Measurements from ENCODE around the gene TAX1BP3.

DNA sequence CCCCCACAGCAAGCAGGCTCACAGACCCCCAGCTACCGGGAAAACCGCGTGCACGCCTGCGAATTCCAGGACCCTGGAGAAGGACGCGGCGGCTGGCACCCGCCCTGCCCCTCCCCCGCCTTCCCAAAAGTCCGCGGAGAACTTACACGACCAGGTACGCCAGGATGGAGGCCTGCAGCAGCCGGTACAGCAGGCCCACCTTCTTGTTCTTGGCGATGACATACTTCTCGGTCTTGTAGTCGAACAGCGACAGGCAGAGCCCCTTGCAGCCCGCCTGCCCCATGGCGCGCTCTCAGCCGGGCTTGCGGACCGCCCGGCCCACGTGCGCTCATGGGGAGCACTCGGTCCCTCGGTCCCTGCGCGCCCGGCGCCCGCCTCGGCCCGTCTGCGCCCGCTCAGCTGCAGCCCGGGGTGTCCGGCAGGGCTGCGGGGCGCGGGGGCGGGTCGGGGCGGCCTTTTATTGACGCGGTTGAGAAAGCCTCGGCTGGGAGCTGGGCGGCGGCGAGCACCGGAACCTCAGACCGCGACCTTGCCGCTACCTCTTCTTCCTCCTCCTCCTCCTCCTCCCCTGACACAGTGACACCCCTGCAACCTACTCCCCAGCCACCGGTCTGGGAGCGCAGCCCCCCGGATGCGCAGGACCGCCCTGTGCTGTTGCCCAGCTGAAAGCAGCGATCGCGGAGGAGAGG is 27.5 kb upstream of the TAX1BP3 start, which contains the start of gene P2RX5:
- TF ChIP-seq ZNF140 (CRISPR knock-in tag; IDR thresholded peaks at IDR 0.05) = no peak
- TF ChIP-seq, protein P1, sequence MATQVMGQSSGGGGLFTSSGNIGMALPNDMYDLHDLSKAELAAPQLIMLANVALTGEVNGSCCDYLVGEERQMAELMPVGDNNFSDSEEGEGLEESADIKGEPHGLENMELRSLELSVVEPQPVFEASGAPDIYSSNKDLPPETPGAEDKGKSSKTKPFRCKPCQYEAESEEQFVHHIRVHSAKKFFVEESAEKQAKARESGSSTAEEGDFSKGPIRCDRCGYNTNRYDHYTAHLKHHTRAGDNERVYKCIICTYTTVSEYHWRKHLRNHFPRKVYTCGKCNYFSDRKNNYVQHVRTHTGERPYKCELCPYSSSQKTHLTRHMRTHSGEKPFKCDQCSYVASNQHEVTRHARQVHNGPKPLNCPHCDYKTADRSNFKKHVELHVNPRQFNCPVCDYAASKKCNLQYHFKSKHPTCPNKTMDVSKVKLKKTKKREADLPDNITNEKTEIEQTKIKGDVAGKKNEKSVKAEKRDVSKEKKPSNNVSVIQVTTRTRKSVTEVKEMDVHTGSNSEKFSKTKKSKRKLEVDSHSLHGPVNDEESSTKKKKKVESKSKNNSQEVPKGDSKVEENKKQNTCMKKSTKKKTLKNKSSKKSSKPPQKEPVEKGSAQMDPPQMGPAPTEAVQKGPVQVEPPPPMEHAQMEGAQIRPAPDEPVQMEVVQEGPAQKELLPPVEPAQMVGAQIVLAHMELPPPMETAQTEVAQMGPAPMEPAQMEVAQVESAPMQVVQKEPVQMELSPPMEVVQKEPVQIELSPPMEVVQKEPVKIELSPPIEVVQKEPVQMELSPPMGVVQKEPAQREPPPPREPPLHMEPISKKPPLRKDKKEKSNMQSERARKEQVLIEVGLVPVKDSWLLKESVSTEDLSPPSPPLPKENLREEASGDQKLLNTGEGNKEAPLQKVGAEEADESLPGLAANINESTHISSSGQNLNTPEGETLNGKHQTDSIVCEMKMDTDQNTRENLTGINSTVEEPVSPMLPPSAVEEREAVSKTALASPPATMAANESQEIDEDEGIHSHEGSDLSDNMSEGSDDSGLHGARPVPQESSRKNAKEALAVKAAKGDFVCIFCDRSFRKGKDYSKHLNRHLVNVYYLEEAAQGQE (IDR thresholded peaks at IDR 0.05; ENCODE audit: borderline replicate concordance) = peak; percentile 76
- TF ChIP-seq, protein P1 (CRISPR knock-in tag; IDR thresholded peaks at IDR 0.05; ENCODE audit: low read depth) = no peak
- no peak for TF ChIP-seq JUN (IDR thresholded peaks at IDR 0.05; ENCODE audit: borderline replicate concordance, low read depth, low read length)
- no peak for TF ChIP-seq JUN (CRISPR knock-in tag; IDR thresholded peaks at IDR 0.05; ENCODE audit: borderline replicate concordance)
- TF ChIP-seq TCF7L2 (IDR thresholded peaks at IDR 0.05; ENCODE audit: low read depth, low read length) = no peak
- no peak for TF ChIP-seq NR3C1 (CRISPR knock-in tag; IDR thresholded peaks at IDR 0.05)
- TF ChIP-seq, protein P2, sequence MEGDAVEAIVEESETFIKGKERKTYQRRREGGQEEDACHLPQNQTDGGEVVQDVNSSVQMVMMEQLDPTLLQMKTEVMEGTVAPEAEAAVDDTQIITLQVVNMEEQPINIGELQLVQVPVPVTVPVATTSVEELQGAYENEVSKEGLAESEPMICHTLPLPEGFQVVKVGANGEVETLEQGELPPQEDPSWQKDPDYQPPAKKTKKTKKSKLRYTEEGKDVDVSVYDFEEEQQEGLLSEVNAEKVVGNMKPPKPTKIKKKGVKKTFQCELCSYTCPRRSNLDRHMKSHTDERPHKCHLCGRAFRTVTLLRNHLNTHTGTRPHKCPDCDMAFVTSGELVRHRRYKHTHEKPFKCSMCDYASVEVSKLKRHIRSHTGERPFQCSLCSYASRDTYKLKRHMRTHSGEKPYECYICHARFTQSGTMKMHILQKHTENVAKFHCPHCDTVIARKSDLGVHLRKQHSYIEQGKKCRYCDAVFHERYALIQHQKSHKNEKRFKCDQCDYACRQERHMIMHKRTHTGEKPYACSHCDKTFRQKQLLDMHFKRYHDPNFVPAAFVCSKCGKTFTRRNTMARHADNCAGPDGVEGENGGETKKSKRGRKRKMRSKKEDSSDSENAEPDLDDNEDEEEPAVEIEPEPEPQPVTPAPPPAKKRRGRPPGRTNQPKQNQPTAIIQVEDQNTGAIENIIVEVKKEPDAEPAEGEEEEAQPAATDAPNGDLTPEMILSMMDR (IDR thresholded peaks at IDR 0.05 in 2 of 3, conservative IDR thresholded peaks at IDR 0.05 in 1 of 3; ENCODE audit: insufficient read depth in 2 of 3, low read depth in 1 of 3, low read length in 3 of 3) = no peak
- TF ChIP-seq MEF2A (IDR thresholded peaks at IDR 0.05; ENCODE audit: control insufficient read depth, low read depth, low read length) = no peak
- TF ChIP-seq ZBED1 (IDR thresholded peaks at IDR 0.05) = no peak
- TF ChIP-seq CTBP1 (IDR thresholded peaks at IDR 0.05; ENCODE audit: borderline replicate concordance) = no peak
- TF ChIP-seq TBL1XR1 (IDR thresholded peaks at IDR 0.05; ENCODE audit: low read length in 2 of 2) = no peak
- no peak for TF ChIP-seq CBFA2T2 (conservative IDR thresholded peaks at IDR 0.05)

All from K562 (cell line).